Cardiac fibroblast (primary cell): ENCODE data around the gene PCGF2.

Experiments
- DNase-seq, 2 donors: peaks; one replicate each; pipeline versions ENCODE4 v3.0.0 to v3.0.0-alpha.2; 2010; ENCODE audit warnings: low read depth in 2 of 2
- H3K4me3 ChIP-seq, 2 donors: replicated peaks in 1 of 2; 1 replicate in 1 of 2; 2 replicates in 1 of 2; pipeline ENCODE4 v1.5.1; 2011; ENCODE audit warnings: low read depth in 2 of 2, low read length in 2 of 2, mild to moderate bottlenecking in 2 of 2, moderate library complexity in 1 of 2
- TF ChIP-seq, protein P1 (sequence below): IDR thresholded peaks from one replicate; pipeline ENCODE4 v1.5.1; 2011; ENCODE audit warnings: low read depth, mild to moderate bottlenecking, low read length, inconsistent platforms

The PCGF2 gene

DNA sequence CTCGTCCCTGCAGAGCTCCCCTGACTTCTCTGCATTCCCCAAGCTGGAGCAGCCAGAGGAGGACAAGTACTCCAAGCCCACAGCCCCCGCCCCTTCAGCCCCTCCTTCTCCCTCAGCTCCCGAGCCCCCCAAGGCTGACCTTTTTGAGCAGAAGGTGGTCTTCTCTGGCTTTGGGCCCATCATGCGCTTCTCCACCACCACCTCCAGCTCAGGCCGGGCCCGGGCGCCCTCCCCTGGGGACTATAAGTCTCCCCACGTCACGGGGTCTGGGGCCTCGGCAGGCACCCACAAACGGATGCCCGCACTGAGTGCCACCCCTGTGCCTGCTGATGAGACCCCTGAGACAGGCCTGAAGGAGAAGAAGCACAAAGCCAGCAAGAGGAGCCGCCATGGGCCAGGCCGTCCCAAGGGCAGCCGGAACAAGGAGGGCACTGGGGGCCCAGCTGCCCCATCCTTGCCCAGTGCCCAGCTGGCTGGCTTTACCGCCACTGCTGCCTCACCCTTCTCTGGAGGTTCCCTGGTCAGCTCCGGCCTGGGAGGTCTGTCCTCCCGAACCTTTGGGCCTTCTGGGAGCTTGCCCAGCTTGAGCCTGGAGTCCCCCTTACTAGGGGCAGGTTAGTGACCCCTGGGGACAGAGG lies 31.6 kb downstream of the PCGF2 start:
- TF ChIP-seq, protein P1, sequence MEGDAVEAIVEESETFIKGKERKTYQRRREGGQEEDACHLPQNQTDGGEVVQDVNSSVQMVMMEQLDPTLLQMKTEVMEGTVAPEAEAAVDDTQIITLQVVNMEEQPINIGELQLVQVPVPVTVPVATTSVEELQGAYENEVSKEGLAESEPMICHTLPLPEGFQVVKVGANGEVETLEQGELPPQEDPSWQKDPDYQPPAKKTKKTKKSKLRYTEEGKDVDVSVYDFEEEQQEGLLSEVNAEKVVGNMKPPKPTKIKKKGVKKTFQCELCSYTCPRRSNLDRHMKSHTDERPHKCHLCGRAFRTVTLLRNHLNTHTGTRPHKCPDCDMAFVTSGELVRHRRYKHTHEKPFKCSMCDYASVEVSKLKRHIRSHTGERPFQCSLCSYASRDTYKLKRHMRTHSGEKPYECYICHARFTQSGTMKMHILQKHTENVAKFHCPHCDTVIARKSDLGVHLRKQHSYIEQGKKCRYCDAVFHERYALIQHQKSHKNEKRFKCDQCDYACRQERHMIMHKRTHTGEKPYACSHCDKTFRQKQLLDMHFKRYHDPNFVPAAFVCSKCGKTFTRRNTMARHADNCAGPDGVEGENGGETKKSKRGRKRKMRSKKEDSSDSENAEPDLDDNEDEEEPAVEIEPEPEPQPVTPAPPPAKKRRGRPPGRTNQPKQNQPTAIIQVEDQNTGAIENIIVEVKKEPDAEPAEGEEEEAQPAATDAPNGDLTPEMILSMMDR: no peak
- no peak for DNase-seq
- H3K4me3 ChIP-seq: no peak overlapping the region

DNA sequence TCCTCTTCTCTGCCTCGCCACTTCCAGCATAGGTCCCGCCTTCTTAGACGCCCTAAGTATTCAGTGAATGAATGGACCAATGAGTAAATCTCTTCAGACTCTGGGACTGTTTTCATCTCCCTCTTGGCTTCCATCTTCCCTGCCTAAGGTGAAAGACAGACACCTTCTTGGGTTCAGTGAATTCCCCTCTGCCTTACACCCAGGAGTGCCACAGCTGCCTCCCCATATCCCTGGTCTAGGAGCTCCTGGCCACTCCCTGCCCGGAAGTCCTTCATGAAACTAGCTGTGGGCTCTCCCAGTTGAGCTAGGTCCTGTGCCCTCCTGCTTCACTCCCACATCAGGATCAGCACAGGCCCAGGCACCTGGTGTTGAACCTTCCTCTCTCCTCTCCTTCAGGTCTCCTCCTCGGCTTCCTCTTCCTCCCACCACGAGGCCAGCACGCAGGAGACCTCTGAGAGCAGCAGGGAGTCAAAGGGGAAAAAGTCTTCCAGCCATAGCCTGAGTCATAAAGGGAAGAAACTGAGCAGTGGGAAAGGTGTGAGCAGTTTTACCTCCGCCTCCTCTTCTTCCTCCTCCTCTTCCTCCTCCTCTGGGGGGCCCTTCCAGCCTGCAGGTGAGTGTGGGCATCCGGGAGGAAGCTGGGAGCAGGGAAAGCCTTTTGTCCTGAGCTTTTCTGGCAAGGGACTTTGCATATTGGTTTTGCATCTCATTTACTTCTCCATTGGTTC lies 32.8 kb downstream of the PCGF2 start:
- TF ChIP-seq, protein P1: no peak
- no peak for DNase-seq
- H3K4me3 ChIP-seq: no peak overlapping the region

DNA sequence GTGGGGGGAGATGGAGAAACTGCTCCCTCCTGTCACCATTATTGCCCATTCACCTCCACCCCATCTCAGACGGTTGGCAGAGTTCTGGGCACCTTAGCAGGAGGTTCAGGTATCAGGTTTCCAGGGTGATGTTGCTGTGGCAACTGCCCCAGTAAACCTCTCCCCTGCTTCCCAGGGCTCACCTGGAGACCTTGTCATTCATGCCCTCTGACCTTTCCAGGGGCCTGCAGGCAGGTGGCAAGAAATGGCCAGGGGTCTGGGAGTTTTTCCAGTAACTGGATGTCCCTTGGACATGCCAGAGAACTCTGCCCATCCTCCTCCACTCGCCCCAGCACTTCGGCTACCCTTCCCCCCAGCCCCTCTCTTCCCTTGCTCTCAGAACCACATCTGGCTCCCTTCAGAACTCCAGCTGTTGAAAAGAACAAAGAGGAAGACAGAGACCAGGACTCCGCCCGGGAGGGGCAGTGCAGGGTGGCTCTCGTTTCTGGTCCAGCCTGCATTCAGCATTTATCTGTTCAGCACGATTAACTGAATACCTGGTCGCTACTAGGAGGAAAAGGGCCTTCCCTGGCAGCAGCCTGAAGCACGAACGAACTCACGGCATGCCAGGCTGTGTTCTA lies 34.6 kb downstream of the PCGF2 start:
- TF ChIP-seq, protein P1: no peak
- H3K4me3 ChIP-seq: no peak overlapping the region
- DNase-seq: no peak

DNA sequence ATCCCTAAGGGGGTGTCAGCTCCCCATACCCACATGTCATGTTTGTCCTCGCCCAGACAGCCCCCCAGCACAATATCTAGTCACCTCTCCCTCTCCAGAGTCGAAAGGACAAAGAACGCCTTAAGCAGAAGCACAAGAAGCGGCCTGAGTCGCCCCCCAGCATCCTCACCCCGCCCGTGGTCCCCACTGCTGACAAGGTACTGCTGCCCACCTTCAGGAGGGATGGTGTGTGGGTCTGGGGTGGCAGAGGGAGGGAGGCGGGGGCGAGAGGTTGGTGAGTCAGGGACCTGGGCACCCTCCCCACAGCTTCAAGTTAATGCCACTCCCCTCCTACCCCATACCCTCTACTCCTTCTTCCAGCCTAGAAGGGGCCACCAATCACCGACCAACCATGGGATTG lies 35.5 kb downstream of the PCGF2 start:
- TF ChIP-seq, protein P1: no peak
- H3K4me3 ChIP-seq: no peak overlapping the region
- no peak for DNase-seq

DNA sequence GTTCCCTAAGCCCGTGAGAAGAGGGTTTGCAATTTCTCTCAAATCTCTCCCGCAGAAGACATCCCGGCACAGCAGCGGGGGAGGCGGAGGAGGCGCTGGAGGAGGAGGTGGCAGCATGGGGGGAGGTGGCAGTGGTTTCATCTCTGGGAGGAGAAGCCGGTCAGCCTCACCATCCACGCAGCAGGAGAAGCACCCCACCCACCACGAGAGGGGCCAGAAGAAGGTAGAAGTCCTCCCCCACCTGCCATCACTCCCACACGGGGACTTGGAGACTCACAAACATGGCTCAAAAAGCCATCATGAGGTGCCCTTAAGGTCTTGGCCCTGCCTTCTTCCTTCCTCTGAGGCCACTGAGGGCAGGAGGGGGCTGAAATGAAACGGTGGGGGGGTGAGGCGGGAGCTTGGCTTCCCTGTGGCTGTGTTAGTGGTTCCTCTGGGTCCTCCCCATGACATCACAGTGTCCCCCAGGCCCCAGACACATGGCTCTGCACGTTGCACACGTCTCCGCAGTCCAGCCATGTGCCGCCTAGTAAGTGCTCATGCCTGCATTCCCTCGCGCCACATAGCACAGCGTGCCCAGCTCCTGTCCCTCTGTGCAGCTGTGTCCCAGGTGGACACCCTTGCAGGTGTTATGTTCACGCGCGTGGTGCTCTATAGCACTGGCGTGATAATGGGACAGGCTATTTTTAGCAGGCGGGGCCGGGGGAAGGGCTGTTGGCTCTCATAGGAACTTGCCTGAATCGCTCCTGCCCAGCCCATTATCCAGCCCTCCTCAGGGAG lies 36.2 kb downstream of the PCGF2 start:
- H3K4me3 ChIP-seq: no peak overlapping the region
- TF ChIP-seq, protein P1: no peak
- no peak for DNase-seq

DNA sequence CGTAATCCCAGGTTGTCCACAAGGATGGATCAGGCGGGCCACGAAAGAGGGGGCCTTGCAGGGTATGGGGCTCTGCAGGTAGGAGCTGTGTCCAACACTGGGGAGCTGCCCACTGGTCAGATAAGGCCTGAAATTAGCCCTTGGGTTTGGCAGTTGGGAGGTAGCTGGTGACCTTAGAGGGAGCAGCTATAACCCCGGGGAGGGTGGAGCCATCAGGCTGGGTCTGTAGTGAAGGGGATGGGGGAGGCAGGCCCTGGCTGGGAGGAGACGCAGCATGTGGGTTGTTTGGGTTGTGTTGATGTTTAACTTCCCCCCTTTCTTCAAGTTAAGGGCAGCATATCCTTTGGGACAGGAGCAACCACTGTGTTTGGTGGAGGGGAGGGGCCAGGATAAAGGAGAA lies 37.2 kb downstream of the PCGF2 start:
- no peak for DNase-seq
- TF ChIP-seq, protein P1: no peak
- no peak overlapping the region for H3K4me3 ChIP-seq
